HG02678 (cell line): ENCODE results near the gene TLE4.
A peak's percentile ranks its signal among the peaks of the same experiment; 100 is the strongest.
"Not testable (repeated sequence)": the region's sequence is repeated elsewhere in the genome, so short reads cannot be mapped to it uniquely, and the experiment has no call there.

Experiments
- ATAC-seq: cut with Tn5 transposase; IDR thresholded peaks from one replicate; pipeline ENCODE4 v1.9.1; 2021; ENCODE audit warnings: mild to moderate bottlenecking, moderate library complexity; ENCODE audit not compliant: unreplicated experiment

The TLE4 gene

GRCh38 chr9:79630521-79631403 is 59.0 kb downstream of the TLE4 start:
- ATAC-seq, result peak; percentile 64

DNA sequence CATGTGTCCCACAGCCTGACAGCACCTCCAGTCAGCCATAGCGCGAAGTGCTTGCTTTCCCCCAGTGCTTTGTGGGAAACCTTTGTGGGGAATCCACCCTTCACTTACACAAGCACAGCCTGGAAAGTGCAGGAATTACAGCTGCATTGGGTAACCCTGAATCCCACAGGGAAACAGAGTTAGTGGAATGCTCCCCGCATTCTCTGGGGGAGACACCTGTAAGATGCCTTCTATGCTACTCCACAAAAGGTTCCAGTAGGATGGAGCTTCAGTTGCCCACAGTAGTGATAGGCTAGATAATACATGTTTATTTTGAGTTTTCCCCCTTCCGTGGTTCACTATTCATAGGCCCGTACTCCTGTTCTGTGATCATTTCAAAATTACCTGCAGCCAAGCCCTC is 60.3 kb downstream of the TLE4 start:
- ATAC-seq, result no peak

DNA sequence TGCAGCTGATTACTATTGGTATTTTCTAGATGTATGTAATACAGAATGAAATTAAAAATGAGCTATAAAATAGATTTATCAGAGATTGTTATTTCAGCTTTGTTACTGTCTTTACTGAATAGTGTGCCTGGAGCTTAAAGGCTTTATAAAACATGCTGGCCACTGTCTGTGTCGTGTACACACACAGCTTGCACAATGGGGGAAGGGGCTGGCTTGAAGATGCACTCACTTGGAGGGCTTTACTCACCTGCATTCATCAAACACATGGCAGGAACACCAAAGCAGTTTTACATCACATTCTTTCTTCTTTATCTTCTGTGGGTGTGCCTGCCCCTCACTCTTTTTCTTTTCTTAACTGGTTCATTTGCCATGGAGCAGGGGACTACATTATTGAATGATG is 60.9 kb downstream of the TLE4 start:
- no peak for ATAC-seq

DNA sequence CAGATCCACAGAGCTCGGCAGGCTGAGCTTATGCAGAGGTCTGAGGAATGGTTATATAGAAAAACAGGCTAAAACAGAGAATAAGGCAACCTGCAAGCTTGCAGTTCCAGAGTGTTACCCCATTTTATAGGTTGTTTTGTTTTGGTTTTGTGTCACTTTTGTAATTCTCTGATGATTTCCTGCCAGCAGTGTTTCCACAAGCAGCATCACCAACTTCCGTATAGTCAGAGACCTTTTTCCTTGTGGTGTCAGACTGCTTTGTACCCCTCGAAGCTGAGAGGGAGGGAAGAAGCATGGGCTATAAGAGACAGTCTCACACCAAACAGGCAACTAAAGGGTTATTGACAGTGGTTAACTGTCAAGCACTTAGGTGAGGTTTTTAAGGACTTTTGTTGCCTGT is 61.8 kb downstream of the TLE4 start:
- no peak for ATAC-seq

DNA sequence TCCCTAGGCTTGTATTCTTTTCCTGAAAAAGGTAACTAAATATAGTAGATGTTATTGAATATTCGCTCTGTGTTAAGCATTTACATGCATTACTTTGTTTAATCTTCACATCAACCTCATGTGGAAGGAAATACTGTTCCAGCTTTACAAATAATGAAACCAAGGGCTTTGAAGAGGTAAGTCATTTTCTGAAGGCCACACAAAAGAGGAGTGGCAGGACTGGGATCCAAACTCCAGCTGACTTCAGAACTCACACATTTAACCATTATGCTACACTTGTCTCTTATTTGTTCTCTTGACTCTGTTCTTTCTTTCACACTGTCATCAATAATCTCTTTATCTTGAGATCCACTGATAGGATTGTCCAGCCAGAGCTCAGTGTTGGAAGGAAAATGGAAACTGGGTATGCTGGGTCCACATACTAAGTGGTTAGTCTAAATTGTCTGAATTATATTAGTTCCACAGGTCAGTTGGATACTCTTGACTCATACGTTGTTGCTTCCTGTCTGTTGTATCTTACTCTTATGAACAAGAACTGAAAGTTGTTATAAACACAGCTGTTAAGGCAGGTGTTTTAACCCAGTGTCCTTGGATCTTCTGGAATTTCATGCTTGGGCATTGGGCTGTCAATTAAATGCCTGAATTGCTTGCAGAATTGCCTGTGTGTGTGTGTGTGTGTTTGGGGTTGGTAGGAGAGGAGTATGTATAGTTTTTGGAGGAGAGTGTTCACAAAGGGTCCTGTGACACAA is 65.6 kb downstream of the TLE4 start:
- ATAC-seq, result peak; percentile 45

DNA sequence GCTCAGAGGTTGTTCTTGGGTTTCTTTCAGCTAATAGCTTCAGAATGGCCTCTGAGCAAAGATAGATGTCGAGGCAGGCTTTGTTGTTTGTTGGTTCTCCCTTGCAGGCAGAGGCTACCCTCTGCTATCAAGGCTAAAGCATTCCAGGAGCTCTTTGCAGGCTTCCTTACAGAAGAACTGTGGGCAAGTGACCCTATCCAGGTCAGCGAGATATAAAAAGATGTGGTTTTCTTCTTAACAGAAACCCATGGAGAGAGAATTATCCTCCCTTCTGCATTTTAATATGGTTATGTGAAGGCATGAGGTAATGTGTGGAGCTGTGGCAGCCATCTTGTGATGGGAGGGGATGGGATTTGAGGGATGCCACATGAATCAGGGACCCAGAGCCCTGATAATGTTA is 67.0 kb downstream of the TLE4 start:
- ATAC-seq, result no peak

DNA sequence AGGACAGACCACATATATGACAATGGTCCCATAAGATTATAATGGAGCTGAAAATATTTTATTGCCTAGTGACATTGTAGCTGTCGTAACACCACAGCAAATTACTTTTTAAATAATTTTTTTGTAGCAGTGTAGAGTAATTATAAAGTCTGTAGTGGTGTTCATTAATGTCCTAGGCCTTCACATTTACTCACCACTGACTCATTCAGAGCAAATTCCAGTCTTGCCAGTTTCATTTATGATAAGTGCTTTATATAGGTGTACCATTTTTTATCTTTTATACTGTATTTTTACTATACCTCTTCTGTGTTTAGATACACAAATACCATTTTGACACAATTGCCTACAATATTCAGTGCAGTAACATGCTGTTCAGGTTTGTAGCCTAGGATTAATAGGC is 67.6 kb downstream of the TLE4 start:
- no peak for ATAC-seq

GRCh38 chr9:79640067-79640466 is 68.3 kb downstream of the TLE4 start:
- not testable (repeated sequence) for ATAC-seq

DNA sequence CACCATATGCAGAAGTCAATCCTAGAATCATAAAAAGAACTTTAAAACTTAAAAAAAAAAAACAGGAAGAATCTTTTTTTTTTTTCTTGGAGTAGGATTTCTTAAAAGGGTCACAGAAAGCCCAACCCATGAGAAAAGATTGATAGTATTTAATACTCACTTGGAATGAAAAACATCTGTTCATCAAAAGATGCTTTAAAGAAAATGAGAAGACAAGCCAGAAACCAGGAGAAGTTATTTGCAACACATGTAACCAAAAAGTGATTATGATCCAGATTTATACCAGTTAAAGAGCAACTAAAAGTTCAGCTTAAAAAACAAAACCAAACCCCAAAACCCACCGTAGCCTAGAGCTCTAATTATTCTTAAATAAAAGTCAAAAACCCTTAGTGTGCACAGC is 69.3 kb downstream of the TLE4 start:
- ATAC-seq, result no peak

DNA sequence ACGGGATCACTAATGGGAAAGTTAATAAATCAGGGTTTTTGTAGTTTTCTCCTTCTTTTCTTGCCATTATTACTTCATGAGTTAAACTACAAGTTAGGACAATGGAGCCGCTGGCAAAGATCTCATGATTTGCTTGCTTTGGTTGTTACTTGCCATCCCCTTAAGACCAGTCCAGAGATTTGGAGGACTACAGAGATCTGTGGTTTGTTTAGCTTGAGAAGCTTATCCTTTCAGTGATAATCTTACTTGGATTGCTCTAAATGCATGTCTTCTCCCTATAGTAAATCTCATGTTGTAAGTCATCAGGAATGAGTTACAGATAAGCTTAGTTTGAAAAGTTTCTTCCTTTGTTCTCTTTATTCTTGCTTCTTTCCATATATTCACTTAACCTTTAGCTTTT is 70.9 kb downstream of the TLE4 start:
- no peak for ATAC-seq

DNA sequence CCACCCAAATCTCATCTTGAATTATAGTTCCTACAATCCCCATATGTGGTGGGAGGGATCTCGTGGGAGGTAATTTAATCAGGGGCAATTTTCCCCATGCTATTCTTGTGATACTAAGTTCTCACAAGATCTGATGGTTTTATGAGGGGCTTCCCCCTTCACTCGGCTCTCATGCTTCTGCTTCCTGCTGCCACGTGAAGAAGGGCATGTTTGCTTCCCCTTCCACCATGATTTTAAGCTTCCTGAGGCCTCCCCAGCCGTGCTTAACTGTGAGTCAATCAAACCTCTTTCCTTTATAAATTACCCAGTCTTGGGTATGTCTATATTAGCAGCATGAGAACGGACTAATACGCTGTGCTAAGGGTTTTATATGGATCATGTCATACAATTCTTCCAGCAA is 72.3 kb downstream of the TLE4 start:
- ATAC-seq, result no peak

DNA sequence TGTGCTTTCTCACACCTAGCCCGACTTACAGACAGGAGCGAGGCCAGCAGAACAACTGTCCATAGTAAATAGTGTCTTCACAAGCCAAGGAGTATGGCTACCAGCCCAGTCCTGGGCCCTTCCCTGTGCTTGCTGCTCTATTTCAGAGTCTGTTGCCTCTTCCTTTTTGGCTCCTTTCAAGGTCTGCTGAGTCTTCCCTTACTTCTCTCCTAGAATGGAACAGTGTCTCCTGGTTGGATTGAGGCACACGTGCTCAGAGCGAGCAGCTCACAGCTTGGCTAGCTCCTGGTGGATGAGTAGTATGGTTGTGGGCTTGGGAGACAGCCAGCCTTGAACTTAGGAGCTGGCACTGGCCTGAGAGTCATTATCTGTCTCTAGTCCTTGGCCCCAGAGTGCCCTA is 72.8 kb downstream of the TLE4 start:
- ATAC-seq, result no peak

DNA sequence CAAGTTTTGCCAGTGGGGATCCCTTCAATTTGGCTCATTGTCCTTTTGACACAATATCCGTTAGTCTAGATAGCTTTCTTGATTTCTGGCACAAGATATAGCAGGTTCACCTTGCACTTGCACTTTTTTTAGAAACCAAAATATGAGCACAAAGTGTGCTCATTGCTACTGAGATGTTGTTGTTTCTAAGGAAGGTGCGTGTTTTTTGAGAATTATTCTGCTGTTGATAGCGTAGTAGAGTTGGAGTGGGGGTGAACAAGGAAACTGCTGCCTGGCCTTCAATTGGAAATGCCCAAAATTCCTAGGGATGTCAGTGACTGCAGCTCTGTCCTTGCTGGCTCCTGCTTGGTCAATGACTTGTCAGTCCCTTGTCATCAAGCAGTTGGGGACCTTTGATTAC is 73.3 kb downstream of the TLE4 start:
- no peak for ATAC-seq

GRCh38 chr9:79646096-79646495 is 74.3 kb downstream of the TLE4 start:
- no peak for ATAC-seq

GRCh38 chr9:79651251-79651795 is 79.6 kb downstream of the TLE4 start:
- no peak for ATAC-seq

DNA sequence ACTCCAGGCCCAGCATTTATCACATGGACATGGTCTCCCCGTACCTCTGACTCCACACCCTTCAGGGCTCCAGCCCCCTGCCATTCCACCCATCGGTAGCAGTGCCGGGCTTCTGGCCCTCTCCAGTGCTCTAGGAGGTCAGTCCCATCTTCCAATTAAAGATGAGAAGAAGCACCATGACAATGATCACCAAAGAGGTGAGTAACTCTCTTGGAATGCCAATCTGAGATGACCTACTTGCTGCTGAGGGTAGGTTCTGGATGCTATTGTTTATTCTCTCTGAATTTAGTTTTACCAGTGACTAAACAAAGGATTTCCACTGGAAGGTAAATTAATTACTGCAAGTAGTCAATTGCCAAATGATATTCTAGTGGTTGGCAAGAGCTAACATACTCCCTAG is 80.8 kb downstream of the TLE4 start:
- ATAC-seq, result no peak

GRCh38 chr9:79654591-79655382 is 83.0 kb downstream of the TLE4 start:
- ATAC-seq, result not testable (repeated sequence)

GRCh38 chr9:79655551-79655950 is 83.8 kb downstream of the TLE4 start:
- ATAC-seq, result no peak

DNA sequence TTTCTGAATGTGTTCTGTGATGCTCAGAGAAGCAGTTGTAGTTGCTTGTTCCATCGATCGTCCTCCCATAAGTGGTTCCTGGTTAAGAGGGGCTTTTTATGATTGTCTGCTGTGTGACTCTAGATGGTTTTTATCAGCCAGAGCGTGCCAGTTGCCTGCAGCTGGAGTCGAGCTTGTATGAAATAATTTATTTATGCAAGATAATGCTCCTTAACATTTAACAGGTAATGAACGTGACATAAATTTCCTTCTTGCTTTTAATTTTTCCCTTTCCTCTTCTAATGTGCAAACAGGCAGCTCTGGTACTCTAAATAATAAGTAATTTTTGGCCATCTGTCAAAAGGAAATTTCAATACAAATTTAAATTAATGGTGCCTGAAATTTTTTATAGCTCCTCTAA is 84.4 kb downstream of the TLE4 start:
- ATAC-seq, result no peak

- no peak for ATAC-seq
Measured at GRCh38 chr9:79657891-79658290, 86.1 kb downstream of the TLE4 start.

GRCh38 chr9:79658926-79659325 is 87.2 kb downstream of the TLE4 start:
- no peak for ATAC-seq
